HCT116 (cell line): Measurements from ENCODE around the gene NAA35. TPM values are rescaled to one million over a fixed set of nuclear protein-coding genes. Genes with fewer than 3 reads are reported as not detected.

ENCODE experiments used
- ATAC-seq: fragments of 200-7000 bp; cut with Tn5 transposase; 2 replicates; pipeline ENCODE4 v1.9.1; 2020; ENCODE audit warnings: mild to moderate bottlenecking, moderate library complexity
- BruUV-seq: library from RNA; stranded (reverse); fragments of 400-500 nt; replicated peaks from 2 replicates; lab custom pipeline; 2021; lab: Mats Ljungman, UMichigan
- CTCF ChIA-PET: fragments of 300-600 bp; sonication (Branson Sonifier 250); formaldehyde crosslinking; loops from one replicate; lab custom pipeline; 2021; ENCODE audit warnings: antibody characterized with exemption; lab: Charles Lee
- POLR2A ChIA-PET: fragments of 300-600, 350-600 bp; sonication (Branson Sonifier 250); formaldehyde crosslinking; loops from one replicate; lab custom pipeline; 2021; ENCODE audit warnings: antibody characterized with exemption; lab: Charles Lee
- RAD21 ChIA-PET, 2 experiments: fragments of 300-600 bp; sonication (Branson Sonifier 250); formaldehyde crosslinking; loops; one replicate each; lab custom pipeline; 2023; ENCODE audit warnings: low total read pairs in 2 of 2; ENCODE audit not compliant: uncharacterized antibody in 2 of 2, unreplicated experiment in 2 of 2, low non-redundant PET in 1 of 2; lab: Charles Lee
- DNase-seq: peaks from one replicate; pipeline ENCODE4 v3.0.0-alpha.2; 2010; ENCODE audit warnings: low read depth, low spot score
- H2AFZ ChIP-seq: fragments of 200-600 bp; shearing (Covaris generic), sonication (generic); 2 replicates; pipeline ENCODE4 v1.6.1; 2017; ENCODE audit warnings: low read depth, mixed run types, mixed read lengths, antibody characterized with exemption, low read length; ENCODE audit not compliant: poor library complexity, severe bottlenecking
- H3K27ac ChIP-seq: 2 replicates; pipeline ENCODE4 v1.5.1; 2012; ENCODE audit warnings: low read depth, low read length
- H3K27me3 ChIP-seq: fragments of 200-600 bp; sonication (generic); 2 replicates; pipeline ENCODE4 v1.6.1; 2016; ENCODE audit warnings: mixed run types, low read length, mixed read lengths; ENCODE audit not compliant: insufficient read depth
- H3K36me3 ChIP-seq, 2 experiments: fragments of 200-500 bp in 1 of 2; fragments of 200-600 bp in 1 of 2; sonication (Bioruptor generic) in 1 of 2; sonication (generic) in 1 of 2; 2 replicates each; pipeline versions ENCODE4 v1.5.1 to v1.6.1; 2014 to 2016; ENCODE audit warnings: low read length in 2 of 2, inconsistent platforms in 1 of 2, mixed read lengths in 1 of 2, mixed run types in 1 of 2; ENCODE audit not compliant: insufficient read depth in 2 of 2, control insufficient read depth in 1 of 2
- H3K4me1 ChIP-seq, 2 experiments: fragments of 200-600 bp in 1 of 2; sonication (generic) in 1 of 2; 2 replicates each; pipeline versions ENCODE4 v1.5.1 to v1.6.1; 2012 to 2017; ENCODE audit warnings: low read length in 2 of 2, inconsistent platforms in 1 of 2, mild to moderate bottlenecking in 1 of 2, mixed read lengths in 1 of 2, mixed run types in 1 of 2, moderate library complexity in 1 of 2; ENCODE audit not compliant: insufficient read depth in 2 of 2, control insufficient read depth in 1 of 2
- H3K4me2 ChIP-seq: fragments of 200-600 bp; sonication (generic); 2 replicates; pipeline ENCODE4 v1.6.1; 2017; ENCODE audit warnings: mixed run types, low read length, mixed read lengths
- H3K4me3 ChIP-seq, 2 experiments: fragments of 200-600 bp in 1 of 2; sonication (generic) in 1 of 2; replicated peaks in 1 of 2; 2 replicates each; pipeline ENCODE4 v1.5.1; 2011 to 2016; ENCODE audit warnings: low read length in 2 of 2, control low read depth in 1 of 2, low read depth in 1 of 2, mild to moderate bottlenecking in 1 of 2, mixed read lengths in 1 of 2, mixed run types in 1 of 2
- H3K79me2 ChIP-seq: fragments of 200-600 bp; sonication (generic); 2 replicates; pipeline ENCODE4 v1.6.1; 2017; ENCODE audit warnings: mild to moderate bottlenecking, mixed run types, low read length, moderate library complexity, mixed read lengths; ENCODE audit not compliant: insufficient read depth
- H3K9ac ChIP-seq: fragments of 200-600 bp; sonication (generic); 2 replicates; pipeline ENCODE4 v1.6.1; 2016; ENCODE audit warnings: low read length, mixed read lengths
- H3K9me2 ChIP-seq: fragments of 200-600 bp; sonication (generic), shearing (Covaris generic); 2 replicates; pipeline ENCODE4 v1.6.1; 2017; ENCODE audit warnings: mixed run types, mild to moderate bottlenecking, moderate library complexity; ENCODE audit not compliant: insufficient read depth
- H3K9me3 ChIP-seq, 2 experiments: fragments of 200-500 bp in 1 of 2; fragments of 200-600 bp in 1 of 2; sonication (Bioruptor generic) in 1 of 2; sonication (generic) in 1 of 2; 2 replicates each; pipeline ENCODE4 v1.6.1; 2014 to 2017; ENCODE audit warnings: low read length in 2 of 2, mixed read lengths in 2 of 2, inconsistent platforms in 1 of 2, low read depth in 1 of 2, mild to moderate bottlenecking in 1 of 2, mixed run types in 1 of 2, moderate library complexity in 1 of 2; ENCODE audit not compliant: control insufficient read depth in 1 of 2, insufficient read depth in 1 of 2
- H4K20me1 ChIP-seq: fragments of 200-600 bp; sonication (generic), shearing (Covaris generic); 2 replicates; pipeline ENCODE4 v1.6.1; 2017; ENCODE audit warnings: mixed run types, mild to moderate bottlenecking, moderate library complexity; ENCODE audit not compliant: insufficient read depth
- CBX3 ChIP-seq: IDR thresholded peaks from 2 replicates; pipeline ENCODE4 v1.6.1; 2012; ENCODE audit warnings: low read depth
- ELF1 ChIP-seq: IDR thresholded peaks from 2 replicates; pipeline ENCODE4 v1.6.1; 2012; ENCODE audit warnings: low read depth, borderline replicate concordance
- EZH2 ChIP-seq: fragments of 200-600 bp; sonication (generic); IDR thresholded peaks from 2 replicates; pipeline ENCODE4 v1.6.1; 2017; ENCODE audit warnings: antibody characterized with exemption, mixed run types
- JUND ChIP-seq: IDR thresholded peaks from 2 replicates; pipeline ENCODE4 v1.6.1; 2012
- MAX ChIP-seq: IDR thresholded peaks from 2 replicates; pipeline ENCODE4 v1.6.1; 2012
- POLR2A ChIP-seq: IDR thresholded peaks from 2 replicates; pipeline ENCODE4 v1.7.0; 2011; ENCODE audit warnings: borderline replicate concordance; ENCODE audit not compliant: insufficient read depth, insufficient read length; ENCODE audit errors: extremely low read depth
- POLR2AphosphoS5 ChIP-seq: IDR thresholded peaks from 2 replicates; pipeline ENCODE4 v1.6.1; 2011; ENCODE audit warnings: mild to moderate bottlenecking, low read depth, low read length, moderate library complexity
- RAD21 ChIP-seq: IDR thresholded peaks from 2 replicates; pipeline ENCODE4 v1.6.1; 2012; ENCODE audit warnings: low read depth, mild to moderate bottlenecking
- REST ChIP-seq: IDR thresholded peaks from 2 replicates; pipeline ENCODE4 v1.6.1; 2012; ENCODE audit warnings: low read depth
- SP1 ChIP-seq: IDR thresholded peaks from 2 replicates; pipeline ENCODE4 v1.6.1; 2012; ENCODE audit warnings: low read depth
- SRF ChIP-seq: IDR thresholded peaks from 2 replicates; pipeline ENCODE4 v1.6.1; 2012; ENCODE audit warnings: low read depth
- TCF7L2 ChIP-seq: IDR thresholded peaks from 2 replicates; pipeline ENCODE4 v1.7.0; 2011; ENCODE audit warnings: borderline replicate concordance, inconsistent platforms; ENCODE audit not compliant: insufficient read depth, insufficient read length; ENCODE audit errors: extremely low read depth
- YY1 ChIP-seq: IDR thresholded peaks from 2 replicates; pipeline ENCODE4 v1.6.1; 2011; ENCODE audit warnings: low read length, low read depth, moderate library complexity, mild to moderate bottlenecking; ENCODE audit not compliant: insufficient replicate concordance; ENCODE audit errors: extremely low read depth
- intact Hi-C: fragments of 100-400 bp; cut with micrococcal nuclease; formaldehyde crosslinking; loops from 2 replicates; pipeline ENCODE4 v1.10.0; 2022
- total RNA-seq: library from RNA; stranded (reverse); gene quantifications from one replicate; pipeline ENCODE4 v1.2.1, GENCODE V29; 2021; ENCODE audit not compliant: unreplicated experiment

The NAA35 gene
- total RNA-seq, 1 experiment from 2014 or later, result 37.0 TPM

- Histone ChIP-seq H3K36me3 (no peaks in the 10 kb centered on the region), H3K4me1 (no peaks in the 10 kb centered on the region), H3K79me2 (no peaks in the 10 kb centered on the region), H3K4me3 (no peak overlapping the region), H3K27ac (no peak overlapping the region), H3K9ac (no peak overlapping the region), H3K9me2 (no peaks in the 10 kb centered on the region), H3K27me3 (no peaks in the 10 kb centered on the region), H3K4me2 (no peak overlapping the region), H4K20me1 (no peaks in the 10 kb centered on the region), H3K9me3 (no peaks in the 10 kb centered on the region), H2AFZ (no peak overlapping the region)
- ChIA-PET POLR2A (no interaction called here), CTCF (no interaction called here), RAD21 (no interaction called here)
- BruUV-seq, result no TSS peak
- ATAC-seq (no peak), DNase-seq (no peak)
- TF ChIP-seq RAD21 (no peak), REST (no peak), TCF7L2 (no peak), CBX3 (no peak), ELF1 (no peak), JUND (no peak), SRF (no peak)
- intact Hi-C loops, result no loop called here
Observed at GRCh38 chr9:86046930-86047341, 106.0 kb downstream of the NAA35 start.

GRCh38 chr9:86047361-86047760 is 106.4 kb downstream of the NAA35 start:
- H3K79me2 ChIP-seq, result no peaks in the 10 kb centered on the region
- no peak overlapping the region for H2AFZ ChIP-seq
- H3K9ac ChIP-seq, result no peak overlapping the region
- no peak overlapping the region for H3K4me2 ChIP-seq
- H3K27me3 ChIP-seq, result no peaks in the 10 kb centered on the region
- H3K36me3 ChIP-seq, result no peaks in the 10 kb centered on the region
- DNase-seq (no peak), ATAC-seq (no peak)
- intact Hi-C loops, result no loop called here
- no peaks in the 10 kb centered on the region for H4K20me1 ChIP-seq
- no peaks in the 10 kb centered on the region for H3K9me2 ChIP-seq
- no peaks in the 10 kb centered on the region for H3K9me3 ChIP-seq
- no peak overlapping the region for H3K27ac ChIP-seq
- POLR2A ChIA-PET, result no interaction called here
- H3K4me3 ChIP-seq, result no peak overlapping the region
- CTCF ChIA-PET, result no interaction called here
- RAD21 ChIA-PET, result no interaction called here
- no peaks in the 10 kb centered on the region for H3K4me1 ChIP-seq
- no TSS peak for BruUV-seq
- TF ChIP-seq RAD21 (no peak), EZH2 (no peak), TCF7L2 (no peak), MAX (no peak), REST (no peak), CBX3 (no peak), POLR2A (no peak), SRF (no peak), SP1 (no peak), YY1 (no peak), POLR2AphosphoS5 (no peak)
